ENCODE results near the gene HDX.

DNA sequence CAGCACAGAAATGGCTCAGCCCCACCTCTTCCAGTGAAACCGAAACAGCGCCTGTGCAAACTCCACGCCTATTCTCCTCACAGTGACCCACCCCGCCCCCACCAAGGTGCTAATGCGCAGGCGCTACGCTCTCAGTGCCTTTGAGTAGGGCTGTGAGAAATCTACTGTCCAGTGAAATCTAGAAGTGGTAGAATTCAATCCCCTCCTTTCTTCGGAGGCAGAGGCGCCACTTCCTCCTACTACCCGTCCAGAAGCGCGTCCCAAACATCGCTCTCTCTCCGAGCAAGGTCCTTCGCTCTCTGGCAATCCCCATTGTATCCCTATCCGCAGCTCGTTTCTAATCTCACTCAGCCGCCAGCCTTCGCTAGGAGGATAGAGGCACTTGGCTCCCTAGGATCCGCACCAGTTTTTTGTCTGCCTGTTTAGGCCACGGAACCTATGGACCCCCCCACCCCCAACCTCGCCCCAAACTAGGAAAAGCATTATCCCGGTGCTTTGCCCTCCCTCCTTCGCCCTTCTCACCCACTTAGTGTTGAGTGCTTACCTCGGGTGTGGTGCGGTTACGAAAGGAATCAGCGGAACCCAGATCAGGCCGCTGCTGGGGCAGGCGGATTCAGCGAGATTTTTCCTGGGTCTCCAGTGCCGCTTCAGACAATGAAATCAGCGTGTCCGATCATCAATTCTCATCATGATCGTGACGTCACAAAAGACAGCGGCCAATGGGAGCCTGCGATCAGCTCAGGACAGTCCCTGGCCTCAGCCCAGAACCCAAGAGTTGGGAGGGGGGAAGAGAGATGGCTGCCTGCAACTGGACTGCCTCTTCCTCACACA lies at the start of gene HDX:
- TF ChIP-seq, protein P1, sequence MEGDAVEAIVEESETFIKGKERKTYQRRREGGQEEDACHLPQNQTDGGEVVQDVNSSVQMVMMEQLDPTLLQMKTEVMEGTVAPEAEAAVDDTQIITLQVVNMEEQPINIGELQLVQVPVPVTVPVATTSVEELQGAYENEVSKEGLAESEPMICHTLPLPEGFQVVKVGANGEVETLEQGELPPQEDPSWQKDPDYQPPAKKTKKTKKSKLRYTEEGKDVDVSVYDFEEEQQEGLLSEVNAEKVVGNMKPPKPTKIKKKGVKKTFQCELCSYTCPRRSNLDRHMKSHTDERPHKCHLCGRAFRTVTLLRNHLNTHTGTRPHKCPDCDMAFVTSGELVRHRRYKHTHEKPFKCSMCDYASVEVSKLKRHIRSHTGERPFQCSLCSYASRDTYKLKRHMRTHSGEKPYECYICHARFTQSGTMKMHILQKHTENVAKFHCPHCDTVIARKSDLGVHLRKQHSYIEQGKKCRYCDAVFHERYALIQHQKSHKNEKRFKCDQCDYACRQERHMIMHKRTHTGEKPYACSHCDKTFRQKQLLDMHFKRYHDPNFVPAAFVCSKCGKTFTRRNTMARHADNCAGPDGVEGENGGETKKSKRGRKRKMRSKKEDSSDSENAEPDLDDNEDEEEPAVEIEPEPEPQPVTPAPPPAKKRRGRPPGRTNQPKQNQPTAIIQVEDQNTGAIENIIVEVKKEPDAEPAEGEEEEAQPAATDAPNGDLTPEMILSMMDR (IDR thresholded peaks at IDR 0.05): no peak
- TF ChIP-seq POLR2A (IDR thresholded peaks at IDR 0.05): peak in 1 of 2 donors; percentile 72
